Liver (tissue), 9 donors: Measurements from ENCODE around the gene RSRC1. TPM values are rescaled to one million over a fixed set of nuclear protein-coding genes. Genes with fewer than 3 reads are reported as not detected.
"Not testable (repeated sequence)": the region's sequence is repeated elsewhere in the genome, so short reads cannot be mapped to it uniquely, and the experiment has no call there.

Experiments used
- DNase-seq: peaks from one replicate; pipeline ENCODE4 v3.0.0-alpha.2; 2017; ENCODE audit warnings: low spot score
- H3K27ac ChIP-seq, 2 donors: one replicate each; pipeline ENCODE4 v1.7.0; 2013; ENCODE audit warnings: inconsistent platforms in 2 of 2, low read length in 2 of 2, control low read depth in 1 of 2, low read depth in 1 of 2, mild to moderate bottlenecking in 1 of 2
- H3K27me3 ChIP-seq, 4 donors: one replicate each; pipeline versions ENCODE4 v1.6.1 to v1.7.0; 2013; ENCODE audit warnings: low read length in 3 of 4, inconsistent platforms in 1 of 4, mild to moderate bottlenecking in 1 of 4, moderate library complexity in 1 of 4; ENCODE audit not compliant: control insufficient read depth in 4 of 4, insufficient read depth in 4 of 4
- H3K36me3 ChIP-seq, 4 donors: one replicate each; pipeline versions ENCODE4 v1.6.1 to v1.7.0; 2013; ENCODE audit warnings: low read length in 3 of 4, mild to moderate bottlenecking in 3 of 4, low read depth in 1 of 4, moderate library complexity in 1 of 4; ENCODE audit not compliant: control insufficient read depth in 4 of 4, insufficient read depth in 3 of 4
- H3K4me1 ChIP-seq, 4 donors: one replicate each; pipeline versions ENCODE4 v1.6.1 to v1.7.0; 2013; ENCODE audit warnings: low read length in 3 of 4, mild to moderate bottlenecking in 3 of 4, moderate library complexity in 1 of 4; ENCODE audit not compliant: control insufficient read depth in 4 of 4, insufficient read depth in 4 of 4
- H3K4me3 ChIP-seq, 3 donors: one replicate each; pipeline versions ENCODE4 v1.6.1 to v1.7.0; 2013; ENCODE audit warnings: low read length in 3 of 3, control low read depth in 1 of 3, low read depth in 1 of 3, mild to moderate bottlenecking in 1 of 3
- H3K9ac ChIP-seq, 2 donors: one replicate each; pipeline ENCODE4 v1.7.0; 2013; ENCODE audit warnings: low read length in 2 of 2, mild to moderate bottlenecking in 2 of 2, moderate library complexity in 2 of 2, control low read depth in 1 of 2, low read depth in 1 of 2
- H3K9me3 ChIP-seq, 4 donors: one replicate each; pipeline versions ENCODE4 v1.6.1 to v1.7.0; 2013; ENCODE audit warnings: low read length in 3 of 4; ENCODE audit not compliant: control insufficient read depth in 4 of 4
- ATF3 ChIP-seq: IDR thresholded peaks from 2 replicates; pipeline ENCODE4 v1.6.1; 2016; ENCODE audit warnings: antibody characterized with exemption
- CTCF ChIP-seq: fragments of 150-350 bp; IDR thresholded peaks from 2 replicates; pipeline ENCODE4 v1.5.1; 2017; ENCODE audit warnings: improper control_type of control experiment, low read depth, low read length; ENCODE audit not compliant: missing input control
- EGR1 ChIP-seq, 2 donors: IDR thresholded peaks; 2 replicates each; pipeline ENCODE4 v1.6.1; 2016 to 2018; ENCODE audit warnings: antibody characterized with exemption in 2 of 2, low read depth in 2 of 2
- FOXA1 ChIP-seq: IDR thresholded peaks from 2 replicates; pipeline ENCODE4 v1.6.1; 2016; ENCODE audit warnings: antibody characterized with exemption
- FOXA2 ChIP-seq: IDR thresholded peaks from 2 replicates; pipeline ENCODE4 v1.6.1; 2016; ENCODE audit warnings: antibody characterized with exemption
- GABPA ChIP-seq, 2 donors: IDR thresholded peaks in 1 of 2; conservative IDR thresholded peaks in 1 of 2; 2 replicates each; pipeline ENCODE4 v1.6.1; 2016; ENCODE audit warnings: antibody characterized with exemption in 2 of 2, mild to moderate bottlenecking in 1 of 2, moderate library complexity in 1 of 2
- HNF4A ChIP-seq, 2 donors: conservative IDR thresholded peaks; 2 replicates each; pipeline ENCODE4 v1.6.1; 2016; ENCODE audit warnings: antibody characterized with exemption in 2 of 2, mild to moderate bottlenecking in 2 of 2
- HNF4G ChIP-seq: IDR thresholded peaks from 2 replicates; pipeline ENCODE4 v1.6.1; 2016; ENCODE audit warnings: antibody characterized with exemption
- JUND ChIP-seq, 2 donors: IDR thresholded peaks; 2 replicates each; pipeline ENCODE4 v1.6.1; 2016; ENCODE audit warnings: antibody characterized with exemption in 2 of 2
- MAX ChIP-seq: IDR thresholded peaks from 2 replicates; pipeline ENCODE4 v1.6.1; 2016; ENCODE audit warnings: antibody characterized with exemption
- NR2F2 ChIP-seq: IDR thresholded peaks from 2 replicates; pipeline ENCODE4 v1.6.1; 2016; ENCODE audit warnings: antibody characterized with exemption
- RAD21 ChIP-seq, 2 donors: IDR thresholded peaks; 2 replicates each; pipeline ENCODE4 v1.6.1; 2016; ENCODE audit warnings: antibody characterized with exemption in 2 of 2, mild to moderate bottlenecking in 2 of 2
- REST ChIP-seq: IDR thresholded peaks from 2 replicates; pipeline ENCODE4 v1.6.1; 2016; ENCODE audit warnings: antibody characterized with exemption, mild to moderate bottlenecking
- RXRA ChIP-seq, 2 donors: IDR thresholded peaks; 2 replicates each; pipeline ENCODE4 v1.6.1; 2017 to 2018; ENCODE audit warnings: antibody characterized with exemption in 2 of 2, mild to moderate bottlenecking in 1 of 2
- SP1 ChIP-seq: IDR thresholded peaks from 2 replicates; pipeline ENCODE4 v1.6.1; 2018; ENCODE audit warnings: antibody characterized with exemption, mild to moderate bottlenecking
- TAF1 ChIP-seq: conservative IDR thresholded peaks from 2 replicates; pipeline ENCODE4 v1.6.1; 2016; ENCODE audit warnings: antibody characterized with exemption, mild to moderate bottlenecking
- YY1 ChIP-seq: IDR thresholded peaks from 2 replicates; pipeline ENCODE4 v1.6.1; 2016; ENCODE audit warnings: antibody characterized with exemption, mild to moderate bottlenecking
- WGBS: extraction: QIAGEN DNeasy Blood & Tissue Kit; methylation state at CpG from one replicate; pipeline ENCODE4 v1.1.7; 2013; 5-methylcytosine and 5-hydroxymethylcytosine counted together
- polyA plus RNA-seq, 2 donors: library from polyadenylated mRNA; stranded (reverse) in 1 of 2; unstranded in 1 of 2; fragments of 200-250 nt in 1 of 2; fragments of >200 nt in 1 of 2; fragmentation: Nextera tagmentation in 1 of 2; extraction: Ambion mirVana in 1 of 2; gene quantifications; one replicate each; pipeline versions ENCODE4 v1.2.1 to v1.2.3, GENCODE V29; 2013 to 2015
- total RNA-seq, 2 donors: library from RNA; depleted of rRNA; stranded (reverse); fragments of >200 nt; gene quantifications; one replicate each; pipeline ENCODE4 v1.2.3, GENCODE V29; 2014
- donor health status: healthy.
- donor health status: healthy.
- donor health status: healthy.
- donor health status: healthy.
- donor health status: healthy.

The RSRC1 gene
- total and polyA plus RNA-seq, 4 donors = 7.2 to 30.3 (median 20.7) TPM

GRCh38 chr3:158228942-158229341 is 119.1 kb downstream of the RSRC1 start:
- WGBS = 91% methylated on average over 10 of the region's 10 CpGs
- not testable (repeated sequence) for H3K27ac ChIP-seq, H3K4me3 ChIP-seq, H3K9ac ChIP-seq, H3K9me3 ChIP-seq, H3K4me1 ChIP-seq, H3K27me3 ChIP-seq, DNase-seq, H3K36me3 ChIP-seq

- H3K4me3 ChIP-seq = no peak overlapping the region
- H3K9me3 ChIP-seq = no peaks in the 10 kb centered on the region
- no peaks in the 10 kb centered on the region for H3K36me3 ChIP-seq
- H3K27me3 ChIP-seq = no peaks in the 10 kb centered on the region
- H3K27ac ChIP-seq = no peak overlapping the region
- H3K9ac ChIP-seq = no peak overlapping the region
- TF ChIP-seq YY1 = no peak
- TF ChIP-seq HNF4G = no peak
- no peak for TF ChIP-seq EGR1 (IDR thresholded peaks at IDR 0.05; ENCODE audit: low read depth in 2 of 2)
- no peak for TF ChIP-seq CTCF
- TF ChIP-seq REST = no peak
- no peak for TF ChIP-seq HNF4A (conservative IDR thresholded peaks at IDR 0.05)
- no peak for TF ChIP-seq NR2F2
- no peak for TF ChIP-seq ATF3
- no peak for TF ChIP-seq MAX
- no peak for TF ChIP-seq GABPA (IDR thresholded peaks at IDR 0.05 in 1 of 2, conservative IDR thresholded peaks at IDR 0.05 in 1 of 2)
- TF ChIP-seq FOXA1 = no peak
- no peak for TF ChIP-seq RXRA (IDR thresholded peaks at IDR 0.05)
- TF ChIP-seq JUND (IDR thresholded peaks at IDR 0.05) = no peak
- TF ChIP-seq TAF1 = no peak
- no peak for TF ChIP-seq FOXA2
- no peak for TF ChIP-seq SP1
- no peak for TF ChIP-seq RAD21 (IDR thresholded peaks at IDR 0.05)
- WGBS = 93% methylated on average over 1 of the region's 1 CpG
- H3K4me1 ChIP-seq = no peaks in the 10 kb centered on the region
- DNase-seq = no peak
Measured at GRCh38 chr3:158233791-158234190, 123.9 kb downstream of the RSRC1 start.
